ENCODE measurements around the gene NSD1.

- no peak for TF ChIP-seq EZH2 (IDR thresholded peaks at IDR 0.05; ENCODE audit: low read depth)
- no peak for TF ChIP-seq CTCF (conservative IDR thresholded peaks at IDR 0.05)
Measured at GRCh38 chr5:177349362-177349647, 215.7 kb downstream of the NSD1 start.
